ENCODE results near the gene RARB.

Gene RARB

GRCh38 chr3:25478211-25478757 is 50.2 kb downstream of the RARB start:
- Histone ChIP-seq H3K36me3 (no peaks in the 10 kb centered on the region), H4K20me1 (no peaks in the 10 kb centered on the region), H3K4me2 (no peak overlapping the region), H3K4me3 (no peak overlapping the region), H3K9ac (no peak overlapping the region), H3K27me3 (no peaks in the 10 kb centered on the region), H3K4me1 (no peaks in the 10 kb centered on the region), H3K27ac (no peak overlapping the region), H3K9me3 (no peaks in the 10 kb centered on the region)
- TF ChIP-seq Cebpa-rat (IDR thresholded peaks at IDR 0.05) = no peak

GRCh38 chr3:25478964-25479726 is 51.1 kb downstream of the RARB start:
- no peaks in the 10 kb centered on the region for H3K9me3 ChIP-seq
- no peak overlapping the region for H3K9ac ChIP-seq
- no peak overlapping the region for H3K4me2 ChIP-seq
- H3K27me3 ChIP-seq = no peaks in the 10 kb centered on the region
- no peaks in the 10 kb centered on the region for H4K20me1 ChIP-seq
- no peak overlapping the region for H3K27ac ChIP-seq
- no peaks in the 10 kb centered on the region for H3K36me3 ChIP-seq
- no peaks in the 10 kb centered on the region for H3K4me1 ChIP-seq
- TF ChIP-seq Cebpa-rat (IDR thresholded peaks at IDR 0.05) = no peak
- H3K4me3 ChIP-seq = no peak overlapping the region

GRCh38 chr3:25479727-25480010 is 51.6 kb downstream of the RARB start:
- Histone ChIP-seq H3K27me3 (no peaks in the 10 kb centered on the region), H3K36me3 (no peaks in the 10 kb centered on the region), H3K4me2 (no peak overlapping the region), H3K4me3 (no peak overlapping the region), H4K20me1 (no peaks in the 10 kb centered on the region), H3K9me3 (no peaks in the 10 kb centered on the region), H3K4me1 (no peaks in the 10 kb centered on the region), H3K27ac (no peak overlapping the region), H3K9ac (no peak overlapping the region)
- no peak for TF ChIP-seq Cebpa-rat (IDR thresholded peaks at IDR 0.05)

GRCh38 chr3:25480811-25481210 is 52.7 kb downstream of the RARB start:
- H3K4me1 ChIP-seq = no peaks in the 10 kb centered on the region
- H3K27ac ChIP-seq = no peak overlapping the region
- no peak overlapping the region for H3K9ac ChIP-seq
- no peaks in the 10 kb centered on the region for H4K20me1 ChIP-seq
- H3K9me3 ChIP-seq = no peaks in the 10 kb centered on the region
- no peaks in the 10 kb centered on the region for H3K27me3 ChIP-seq
- no peak overlapping the region for H3K4me3 ChIP-seq
- TF ChIP-seq Cebpa-rat (IDR thresholded peaks at IDR 0.05) = no peak
- no peak overlapping the region for H3K4me2 ChIP-seq
- H3K36me3 ChIP-seq = no peaks in the 10 kb centered on the region

- Histone ChIP-seq H3K4me2 (no peak overlapping the region), H3K27me3 (no peaks in the 10 kb centered on the region), H3K27ac (no peak overlapping the region), H4K20me1 (no peaks in the 10 kb centered on the region), H3K4me1 (no peaks in the 10 kb centered on the region), H3K9me3 (no peaks in the 10 kb centered on the region), H3K4me3 (no peak overlapping the region), H3K9ac (no peak overlapping the region), H3K36me3 (no peaks in the 10 kb centered on the region)
- TF ChIP-seq Cebpa-rat (IDR thresholded peaks at IDR 0.05) = no peak
Measured at GRCh38 chr3:25481386-25481785, 53.3 kb downstream of the RARB start.

GRCh38 chr3:25483456-25483855 is 55.4 kb downstream of the RARB start:
- Histone ChIP-seq H3K9ac (no peak overlapping the region), H4K20me1 (no peaks in the 10 kb centered on the region), H3K36me3 (no peaks in the 10 kb centered on the region), H3K4me3 (no peak overlapping the region), H3K27me3 (no peaks in the 10 kb centered on the region), H3K4me2 (no peak overlapping the region), H3K9me3 (no peaks in the 10 kb centered on the region), H3K27ac (no peak overlapping the region), H3K4me1 (no peaks in the 10 kb centered on the region)
- no peak for TF ChIP-seq Cebpa-rat (IDR thresholded peaks at IDR 0.05)

GRCh38 chr3:25485673-25486072 is 57.6 kb downstream of the RARB start:
- Histone ChIP-seq H3K9me3 (no peaks in the 10 kb centered on the region), H3K27me3 (no peaks in the 10 kb centered on the region), H3K36me3 (no peaks in the 10 kb centered on the region), H3K4me2 (no peak overlapping the region), H4K20me1 (no peaks in the 10 kb centered on the region), H3K27ac (no peak overlapping the region), H3K4me3 (no peak overlapping the region), H3K9ac (no peak overlapping the region), H3K4me1 (no peaks in the 10 kb centered on the region)
- TF ChIP-seq Cebpa-rat (IDR thresholded peaks at IDR 0.05) = no peak

- Histone ChIP-seq H4K20me1 (no peaks in the 10 kb centered on the region), H3K4me2 (no peak overlapping the region), H3K4me3 (no peak overlapping the region), H3K27ac (no peak overlapping the region), H3K36me3 (no peaks in the 10 kb centered on the region), H3K9ac (no peak overlapping the region), H3K27me3 (no peaks in the 10 kb centered on the region), H3K4me1 (no peaks in the 10 kb centered on the region), H3K9me3 (peaks cover 7% of the 10 kb centered on the region; the same call in 1 of the 2 replicates)
- no peak for TF ChIP-seq Cebpa-rat (IDR thresholded peaks at IDR 0.05)
Measured at GRCh38 chr3:25486932-25487331, 58.9 kb downstream of the RARB start.

- no peak overlapping the region for H3K9ac ChIP-seq
- H3K27ac ChIP-seq = no peak overlapping the region
- H3K9me3 ChIP-seq = peaks cover 37% of the 10 kb centered on the region
- no peaks in the 10 kb centered on the region for H4K20me1 ChIP-seq
- no peaks in the 10 kb centered on the region for H3K27me3 ChIP-seq
- no peaks in the 10 kb centered on the region for H3K4me1 ChIP-seq
- H3K36me3 ChIP-seq = no peaks in the 10 kb centered on the region
- TF ChIP-seq Cebpa-rat (IDR thresholded peaks at IDR 0.05) = no peak
- no peak overlapping the region for H3K4me3 ChIP-seq
- no peak overlapping the region for H3K4me2 ChIP-seq
Measured at GRCh38 chr3:25489858-25490593, 62.0 kb downstream of the RARB start.

GRCh38 chr3:25493246-25493645 is 65.2 kb downstream of the RARB start:
- no peak overlapping the region for H3K4me3 ChIP-seq
- no peaks in the 10 kb centered on the region for H4K20me1 ChIP-seq
- H3K27ac ChIP-seq = no peak overlapping the region
- no peak overlapping the region for H3K4me2 ChIP-seq
- TF ChIP-seq Cebpa-rat (IDR thresholded peaks at IDR 0.05) = no peak
- no peak overlapping the region for H3K9ac ChIP-seq
- H3K36me3 ChIP-seq = no peaks in the 10 kb centered on the region
- peaks cover 42% of the 10 kb centered on the region for H3K9me3 ChIP-seq
- H3K4me1 ChIP-seq = no peaks in the 10 kb centered on the region
- H3K27me3 ChIP-seq = no peaks in the 10 kb centered on the region

Data from BLaER1 (cell line).